GM12801 (cell line): ENCODE measurements around the gene CFAP61.

Experiments used
- TF ChIP-seq, protein P1 (sequence below): IDR thresholded peaks from one replicate; pipeline ENCODE4 v1.5.1; 2011; ENCODE audit warnings: control low read depth; ENCODE audit not compliant: insufficient read length; ENCODE audit errors: extremely low read depth

Gene CFAP61

DNA sequence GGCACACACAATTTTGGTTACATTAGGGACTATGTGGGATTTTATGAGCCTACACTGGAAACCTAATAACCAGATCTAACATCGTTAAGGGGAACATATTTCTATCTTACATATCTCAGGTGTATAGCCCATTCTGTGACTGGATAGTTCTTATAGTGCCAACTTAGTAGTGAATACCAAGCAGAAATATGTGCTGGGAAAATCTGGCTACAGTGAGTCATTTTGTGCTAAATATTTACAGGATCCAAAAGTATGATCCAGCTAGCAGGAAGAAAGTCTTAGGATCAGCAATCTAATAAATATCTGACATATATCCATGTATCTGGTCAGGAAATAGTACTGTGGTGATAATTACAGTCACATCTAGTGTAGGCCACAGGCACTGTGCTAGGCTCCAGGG is 221.0 kb downstream of the CFAP61 start:
- TF ChIP-seq, protein P1, sequence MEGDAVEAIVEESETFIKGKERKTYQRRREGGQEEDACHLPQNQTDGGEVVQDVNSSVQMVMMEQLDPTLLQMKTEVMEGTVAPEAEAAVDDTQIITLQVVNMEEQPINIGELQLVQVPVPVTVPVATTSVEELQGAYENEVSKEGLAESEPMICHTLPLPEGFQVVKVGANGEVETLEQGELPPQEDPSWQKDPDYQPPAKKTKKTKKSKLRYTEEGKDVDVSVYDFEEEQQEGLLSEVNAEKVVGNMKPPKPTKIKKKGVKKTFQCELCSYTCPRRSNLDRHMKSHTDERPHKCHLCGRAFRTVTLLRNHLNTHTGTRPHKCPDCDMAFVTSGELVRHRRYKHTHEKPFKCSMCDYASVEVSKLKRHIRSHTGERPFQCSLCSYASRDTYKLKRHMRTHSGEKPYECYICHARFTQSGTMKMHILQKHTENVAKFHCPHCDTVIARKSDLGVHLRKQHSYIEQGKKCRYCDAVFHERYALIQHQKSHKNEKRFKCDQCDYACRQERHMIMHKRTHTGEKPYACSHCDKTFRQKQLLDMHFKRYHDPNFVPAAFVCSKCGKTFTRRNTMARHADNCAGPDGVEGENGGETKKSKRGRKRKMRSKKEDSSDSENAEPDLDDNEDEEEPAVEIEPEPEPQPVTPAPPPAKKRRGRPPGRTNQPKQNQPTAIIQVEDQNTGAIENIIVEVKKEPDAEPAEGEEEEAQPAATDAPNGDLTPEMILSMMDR: no peak

DNA sequence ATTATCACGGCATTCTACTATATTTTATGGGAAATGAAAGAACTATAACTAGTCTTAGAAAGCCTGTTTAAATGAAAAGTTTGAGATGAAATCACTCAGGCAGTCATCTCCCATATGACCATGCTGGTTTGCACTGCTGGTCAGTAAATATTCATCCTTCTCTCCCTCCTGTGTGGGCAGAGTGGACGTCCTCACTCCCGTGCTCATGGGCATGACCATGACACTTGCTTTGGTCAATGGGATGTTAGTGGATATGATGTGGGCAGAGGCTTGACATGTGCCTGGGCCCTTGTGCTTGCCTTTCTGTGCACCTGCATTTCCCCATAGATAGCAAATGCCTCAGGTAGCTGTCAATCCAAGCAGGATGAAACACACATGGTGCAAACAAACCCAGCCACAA is 222.5 kb downstream of the CFAP61 start:
- TF ChIP-seq, protein P1: no peak

DNA sequence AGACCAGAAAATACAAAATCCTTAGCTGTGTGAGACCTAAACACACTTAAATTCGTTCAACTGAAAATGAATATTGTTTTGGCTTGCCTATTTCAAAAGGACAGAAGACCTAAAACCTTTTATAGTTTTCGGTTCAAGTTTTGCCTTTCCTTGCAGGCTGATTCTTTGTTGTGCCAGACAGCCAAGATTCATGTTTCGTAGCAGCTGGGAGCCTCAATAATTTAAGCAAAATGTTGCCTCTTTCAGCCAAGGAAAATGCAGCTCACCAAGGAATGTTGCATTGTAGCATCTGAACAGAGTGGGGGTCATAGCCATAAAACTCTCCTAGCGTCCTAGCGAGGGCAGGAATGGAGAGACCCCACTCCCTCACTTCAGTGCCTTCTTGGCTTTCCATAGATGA is 223.3 kb downstream of the CFAP61 start:
- TF ChIP-seq, protein P1: no peak

DNA sequence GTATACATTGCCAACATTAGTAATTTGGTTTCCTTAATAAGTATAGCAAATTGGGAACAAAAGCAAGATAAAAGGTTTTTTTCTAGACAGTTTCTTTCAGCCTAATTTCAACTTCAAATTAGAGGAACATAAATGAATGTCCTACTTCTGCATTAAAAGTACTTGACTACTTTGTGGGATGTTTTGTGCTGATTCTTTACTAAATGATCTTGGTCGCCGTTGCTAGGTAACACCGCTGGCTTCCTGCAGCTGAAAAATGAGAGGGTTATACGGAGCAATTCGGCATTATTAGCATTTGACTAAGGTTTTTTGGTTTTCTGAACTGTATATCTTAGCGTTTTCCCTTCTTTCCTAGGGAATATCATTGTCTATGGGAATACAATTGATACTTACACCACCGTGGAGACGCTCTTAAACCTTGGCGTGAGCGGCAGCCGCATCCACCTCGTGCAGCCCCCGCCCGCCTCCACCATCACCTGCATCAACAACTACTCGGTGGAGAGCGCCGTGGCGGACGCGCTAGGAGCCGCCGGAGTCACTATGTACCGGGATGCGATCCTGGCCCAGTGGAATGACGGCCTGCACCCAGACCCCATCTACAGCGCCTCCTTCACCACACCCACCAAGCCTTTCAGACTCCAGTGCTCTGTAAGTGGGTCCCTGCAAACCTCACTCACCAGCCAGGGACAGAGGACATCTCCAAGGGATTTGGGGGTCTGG is 224.6 kb downstream of the CFAP61 start:
- TF ChIP-seq, protein P1: no peak

DNA sequence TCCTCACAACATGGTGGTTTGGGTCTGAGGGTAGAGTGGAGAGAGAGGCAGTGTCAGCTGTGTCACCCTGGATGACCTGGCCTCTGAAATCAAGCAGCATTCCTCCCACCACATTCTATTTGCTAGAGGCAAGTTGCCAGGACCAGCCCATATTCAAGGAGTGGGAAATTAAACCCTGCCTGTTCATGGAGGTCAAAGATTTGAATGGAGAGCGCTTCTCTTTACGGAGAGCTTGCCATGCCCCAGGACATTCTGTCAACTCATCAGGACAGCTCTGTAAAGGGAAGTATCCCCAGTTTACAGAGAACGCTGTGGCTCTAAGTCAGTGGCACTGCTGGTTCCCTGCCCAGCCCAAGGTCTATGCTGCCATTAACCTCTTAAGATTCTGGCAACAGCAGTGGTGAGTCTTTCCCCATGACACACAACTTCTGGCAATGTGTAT is 225.6 kb downstream of the CFAP61 start:
- TF ChIP-seq, protein P1: no peak

DNA sequence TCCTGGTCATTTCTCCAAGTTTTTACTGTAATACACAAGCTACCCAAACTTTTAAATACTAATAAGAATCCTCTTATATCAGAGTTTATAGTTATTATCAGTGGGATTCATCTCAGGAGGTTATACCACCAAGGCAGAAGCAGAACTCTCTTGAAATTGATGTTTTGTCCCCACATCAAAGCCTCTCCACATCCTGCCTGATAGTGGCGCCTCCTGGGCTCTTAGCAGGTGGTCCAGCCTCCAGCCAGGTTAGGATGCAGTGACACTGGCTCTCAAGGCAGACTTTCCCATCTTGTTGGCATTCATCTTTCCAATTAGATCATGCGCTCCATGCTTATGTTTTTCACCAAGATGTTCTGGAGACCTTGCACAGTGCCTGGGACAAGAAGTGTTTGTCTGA is 233.7 kb downstream of the CFAP61 start:
- TF ChIP-seq, protein P1: no peak

DNA sequence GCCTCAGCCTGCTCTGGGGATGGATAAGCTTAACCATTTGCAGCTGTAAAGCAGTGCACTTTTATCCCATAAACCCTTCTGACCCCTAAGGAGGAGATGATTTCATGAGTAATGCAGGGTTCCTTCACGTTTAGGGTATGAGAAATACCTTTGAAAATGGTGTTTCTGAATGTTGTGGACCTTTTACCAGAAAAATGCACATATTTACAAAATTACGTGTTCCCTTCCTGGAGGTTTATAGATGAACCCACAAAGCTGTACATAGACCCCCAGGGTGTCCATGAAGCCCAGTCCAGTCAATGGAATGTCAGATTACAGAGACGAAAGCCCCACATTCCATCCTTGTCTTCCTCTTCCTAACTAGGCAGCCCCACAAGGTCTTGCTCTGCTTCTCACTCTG is 237.0 kb downstream of the CFAP61 start:
- TF ChIP-seq, protein P1: no peak
